Caco-2 (cell line): Measurements from ENCODE around the gene KIAA0319L. TPM values are rescaled to one million over a fixed set of nuclear protein-coding genes. Genes with fewer than 3 reads are reported as not detected.

Source experiments
- BruUV-seq: library from RNA; stranded (reverse); fragments of 400-500 nt; replicated peaks from 2 replicates; lab custom pipeline; 2021; lab: Mats Ljungman, UMichigan
- CTCF ChIA-PET: fragments of 300-600 bp; sonication (Branson Sonifier 250); formaldehyde crosslinking; loops from one replicate; lab custom pipeline; 2022; ENCODE audit warnings: antibody characterized with exemption; lab: Charles Lee
- POLR2A ChIA-PET: fragments of 300-600 bp; sonication (Branson Sonifier 250); formaldehyde crosslinking; loops from one replicate; lab custom pipeline; 2022; ENCODE audit warnings: antibody characterized with exemption; lab: Charles Lee
- DNase-seq, 2 experiments: peaks; one replicate each; pipeline versions ENCODE4 v3.0.0 to v3.0.0-alpha.2; 2020 to 2022
- H3K27me3 ChIP-seq: replicated peaks from 2 replicates; pipeline ENCODE4 v1.6.0; 2011; ENCODE audit warnings: low read length; ENCODE audit not compliant: control insufficient read depth, insufficient read depth
- H3K36me3 ChIP-seq: 2 replicates; pipeline ENCODE4 v1.5.1; 2011; ENCODE audit warnings: low read length; ENCODE audit not compliant: control insufficient read depth, insufficient read depth
- H3K4me1 ChIP-seq: fragments of 250-450 bp; sonication (Bioruptor Pico); 2 replicates; pipeline ENCODE4 v1.5.1; 2020; ENCODE audit warnings: mild to moderate bottlenecking
- H3K4me3 ChIP-seq: 2 replicates; pipeline ENCODE4 v1.5.1; 2011; ENCODE audit warnings: low read depth, mild to moderate bottlenecking, control low read depth, low read length
- H3K9me3 ChIP-seq: fragments of 250-450 bp; sonication (Bioruptor Pico); 2 replicates; pipeline ENCODE4 v1.5.1; 2020; ENCODE audit warnings: mild to moderate bottlenecking, moderate library complexity
- H3K27ac Mint-ChIP-seq: one replicate; pipeline ENCODE4 v1.8.0; 2022; ENCODE audit warnings: mixed read lengths; ENCODE audit not compliant: unreplicated experiment
- H3K27me3 Mint-ChIP-seq: one replicate; pipeline ENCODE4 v1.8.0; 2022; ENCODE audit warnings: mixed read lengths; ENCODE audit not compliant: insufficient read depth, unreplicated experiment
- H3K36me3 Mint-ChIP-seq: one replicate; pipeline ENCODE4 v1.8.0; 2022; ENCODE audit warnings: mild to moderate bottlenecking, mixed read lengths; ENCODE audit not compliant: insufficient read depth, unreplicated experiment
- H3K4me1 Mint-ChIP-seq: one replicate; pipeline ENCODE4 v1.8.0; 2022; ENCODE audit warnings: low read depth, mixed read lengths; ENCODE audit not compliant: unreplicated experiment
- H3K4me3 Mint-ChIP-seq: one replicate; pipeline ENCODE4 v1.8.0; 2022; ENCODE audit warnings: mild to moderate bottlenecking, moderate library complexity, mixed read lengths; ENCODE audit not compliant: unreplicated experiment
- H3K9me3 Mint-ChIP-seq: one replicate; pipeline ENCODE4 v1.8.0; 2022; ENCODE audit warnings: mixed read lengths; ENCODE audit not compliant: unreplicated experiment
- CTCF ChIP-seq, 2 experiments: fragments of 200-600 bp in 1 of 2; IDR thresholded peaks; 1 replicate in 1 of 2; 2 replicates in 1 of 2; pipeline versions ENCODE4 v1.5.1 to v1.8.0; 2011 to 2022; ENCODE audit warnings: antibody characterized with exemption in 1 of 2, control low read depth in 1 of 2, inconsistent platforms in 1 of 2, low read depth in 1 of 2, low read length in 1 of 2, mild to moderate bottlenecking in 1 of 2, moderate library complexity in 1 of 2; ENCODE audit not compliant: insufficient read depth in 1 of 2, severe bottlenecking in 1 of 2, unreplicated experiment in 1 of 2
- intact Hi-C: fragments of 100-400 bp; cut with micrococcal nuclease; formaldehyde crosslinking; loops from one replicate; pipeline ENCODE4 v1.10.0; 2022; ENCODE audit not compliant: unreplicated experiment
- total RNA-seq: library from RNA; stranded (reverse); gene quantifications from 2 replicates; pipeline ENCODE4 v1.2.3, GENCODE V29; 2022

KIAA0319L gene
- total RNA-seq, 1 experiment from 2014 or later: 39.9 TPM

DNA sequence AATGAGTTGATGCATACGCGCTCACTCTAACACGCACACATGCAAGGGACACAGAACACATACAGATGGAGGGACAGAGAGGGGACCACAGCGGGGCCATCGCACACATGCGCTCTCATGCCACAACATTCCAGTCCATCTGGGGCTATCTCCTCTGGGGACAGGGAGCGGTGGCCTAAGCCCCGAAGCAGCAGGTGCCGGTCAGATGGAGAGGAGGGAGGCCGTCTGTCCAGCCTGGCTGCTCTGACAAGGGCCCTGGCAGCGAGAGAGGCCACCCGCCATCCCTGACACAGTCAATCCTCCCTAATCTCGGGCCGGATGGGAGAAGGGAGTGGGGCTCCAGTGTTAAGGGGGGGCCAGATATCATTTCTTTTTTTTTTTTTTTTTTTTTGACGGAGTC lies 123.5 kb downstream of the KIAA0319L start:
- ChIA-PET CTCF (no interaction called here), POLR2A (no interaction called here)
- TSS peak; percentile 57 for BruUV-seq
- intact Hi-C loops: no loop called here
- Mint-ChIP-seq H3K27me3 (no peaks in the 10 kb centered on the region), H3K36me3 (peaks cover 31% of the 10 kb centered on the region), H3K27ac (peak overlapping the region; percentile 32), H3K4me1 (no peaks in the 10 kb centered on the region), H3K4me3 (no peak overlapping the region), H3K9me3 (no peaks in the 10 kb centered on the region)
- Histone ChIP-seq H3K27me3 (no peaks in the 10 kb centered on the region), H3K9me3 (no peaks in the 10 kb centered on the region), H3K4me3 (no peak overlapping the region), H3K36me3 (no peaks in the 10 kb centered on the region), H3K4me1 (no peaks in the 10 kb centered on the region)
- TF ChIP-seq CTCF (IDR thresholded peaks at IDR 0.05; ENCODE audit: insufficient read depth in 1 of 2, low read depth in 1 of 2, low read length in 1 of 2, severe bottlenecking in 1 of 2, unreplicated experiment in 1 of 2): no peak
- no peak for DNase-seq

DNA sequence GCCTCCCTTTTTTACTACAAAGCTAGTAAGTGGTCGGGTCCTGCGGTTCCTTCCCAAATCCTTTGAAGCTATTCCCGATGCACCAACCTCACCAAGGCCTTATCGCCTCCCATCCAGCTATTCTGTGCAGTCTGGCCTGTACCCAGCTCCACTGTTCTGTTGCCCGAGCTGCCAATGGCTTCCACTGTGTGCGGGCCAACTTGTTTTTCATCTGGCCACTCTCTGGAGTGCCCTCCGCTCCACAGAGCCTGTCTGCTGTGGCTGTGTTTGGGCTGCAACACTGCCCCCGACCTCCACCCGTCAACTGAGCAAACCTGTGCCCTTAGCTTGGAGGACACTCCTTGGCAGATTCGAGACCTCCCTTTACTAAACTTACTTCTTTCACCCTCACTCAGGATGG lies 125.0 kb downstream of the KIAA0319L start:
- no peak overlapping the region for H3K4me3 Mint-ChIP-seq
- intact Hi-C loops: no loop called here
- H3K36me3 Mint-ChIP-seq: peaks cover 18% of the 10 kb centered on the region
- Histone ChIP-seq H3K4me1 (no peaks in the 10 kb centered on the region), H3K27me3 (no peaks in the 10 kb centered on the region), H3K36me3 (no peaks in the 10 kb centered on the region), H3K9me3 (no peaks in the 10 kb centered on the region), H3K4me3 (no peak overlapping the region)
- TF ChIP-seq CTCF (IDR thresholded peaks at IDR 0.05; ENCODE audit: insufficient read depth in 1 of 2, low read depth in 1 of 2, low read length in 1 of 2, severe bottlenecking in 1 of 2, unreplicated experiment in 1 of 2): no peak
- BruUV-seq: no TSS peak
- no peak overlapping the region for H3K27ac Mint-ChIP-seq
- H3K4me1 Mint-ChIP-seq: no peaks in the 10 kb centered on the region
- no peaks in the 10 kb centered on the region for H3K9me3 Mint-ChIP-seq
- CTCF ChIA-PET: no interaction called here
- POLR2A ChIA-PET: interaction anchor here (0.5 kb wide), 1 partner anchor 124 kb away, joined by 3 read pairs; no protein-coding TSS in a partner anchor
- no peak for DNase-seq
- H3K27me3 Mint-ChIP-seq: no peaks in the 10 kb centered on the region

DNA sequence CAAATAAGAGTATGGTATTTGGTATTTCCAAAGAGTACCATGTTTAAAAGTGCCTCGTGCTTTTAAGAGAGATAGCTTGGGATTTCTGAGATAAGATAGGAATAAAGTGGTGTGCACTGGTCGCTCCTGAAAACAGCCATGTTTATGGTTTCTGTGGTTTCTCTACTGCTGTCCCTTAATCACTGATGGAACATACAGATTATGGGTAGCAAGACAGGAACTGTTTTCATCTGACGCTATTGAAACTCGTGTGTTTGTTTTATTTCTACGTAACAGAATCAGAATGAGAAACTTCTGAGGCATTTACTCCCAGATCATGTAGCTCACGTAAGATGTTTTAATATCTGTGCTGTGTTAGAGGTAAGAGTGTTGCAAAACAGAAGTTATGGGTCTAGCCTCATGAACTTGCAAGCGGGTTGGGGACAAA lies 126.0 kb downstream of the KIAA0319L start:
- no peak for DNase-seq

More for the DNA sequence above, 126.0 kb downstream of the KIAA0319L start:
- Mint-ChIP-seq H3K4me3 (no peak overlapping the region), H3K27me3 (no peaks in the 10 kb centered on the region), H3K36me3 (peaks cover 24% of the 10 kb centered on the region), H3K4me1 (peaks cover 2% of the 10 kb centered on the region), H3K9me3 (no peaks in the 10 kb centered on the region), H3K27ac (peak overlapping the region; percentile 10)
- Histone ChIP-seq H3K27me3 (no peaks in the 10 kb centered on the region), H3K4me3 (no peak overlapping the region), H3K4me1 (no peaks in the 10 kb centered on the region), H3K36me3 (no peaks in the 10 kb centered on the region), H3K9me3 (no peaks in the 10 kb centered on the region)
- BruUV-seq: no TSS peak
- POLR2A ChIA-PET: no interaction called here
- intact Hi-C loops: no loop called here
- TF ChIP-seq CTCF (IDR thresholded peaks at IDR 0.05; ENCODE audit: insufficient read depth in 1 of 2, low read depth in 1 of 2, low read length in 1 of 2, severe bottlenecking in 1 of 2, unreplicated experiment in 1 of 2): no peak
- CTCF ChIA-PET: no interaction called here
